OCI-LY7 (cell line): ENCODE data around the gene SELENBP1. TPM values are rescaled to one million over a fixed set of nuclear protein-coding genes. Genes with fewer than 3 reads are reported as not detected.

Source experiments
- BruUV-seq: library from RNA; stranded (reverse); fragments of 400-500 nt; replicated peaks from 2 replicates; lab custom pipeline; 2021; lab: Mats Ljungman, UMichigan
- CTCF ChIA-PET: fragments of 300-600 bp; sonication (Branson Sonifier 250); formaldehyde crosslinking; loops from one replicate; lab custom pipeline; 2022; ENCODE audit warnings: antibody characterized with exemption; ENCODE audit not compliant: unreplicated experiment; lab: Charles Lee
- POLR2A ChIA-PET: fragments of 300-600 bp; sonication (Branson Sonifier 250); formaldehyde crosslinking; loops from one replicate; lab custom pipeline; 2022; ENCODE audit warnings: antibody characterized with exemption; lab: Charles Lee
- DNase-seq: peaks from one replicate; pipeline ENCODE4 v3.0.0-alpha.2; 2015; ENCODE audit warnings: low spot score
- H2AFZ ChIP-seq: fragments of 200-600 bp; sonication (generic), shearing (Covaris generic); 2 replicates; pipeline ENCODE4 v1.6.1; 2014; ENCODE audit warnings: mild to moderate bottlenecking, antibody characterized with exemption, low read length, moderate library complexity
- H3K27ac ChIP-seq: fragments of 200-600 bp; sonication (generic); 2 replicates; pipeline ENCODE4 v1.5.1; 2014; ENCODE audit warnings: mixed run types, low read depth, mild to moderate bottlenecking, moderate library complexity, low read length, inconsistent platforms; ENCODE audit not compliant: poor library complexity, severe bottlenecking
- H3K36me3 ChIP-seq: fragments of 200-600 bp; sonication (generic); 2 replicates; pipeline ENCODE4 v1.6.1; 2014; ENCODE audit warnings: mild to moderate bottlenecking, antibody characterized with exemption, low read length, moderate library complexity, mixed read lengths; ENCODE audit not compliant: insufficient read depth
- H3K4me1 ChIP-seq: fragments of 200-600 bp; sonication (generic); 2 replicates; pipeline ENCODE4 v1.5.1; 2014; ENCODE audit warnings: mild to moderate bottlenecking, low read length; ENCODE audit not compliant: insufficient read depth, poor library complexity, severe bottlenecking
- H3K4me2 ChIP-seq: fragments of 200-600 bp; sonication (generic); 2 replicates; pipeline ENCODE4 v1.6.1; 2014; ENCODE audit warnings: mild to moderate bottlenecking, low read length
- H3K4me3 ChIP-seq: fragments of 200-600 bp; sonication (generic); 2 replicates; pipeline ENCODE4 v1.5.1; 2014; ENCODE audit warnings: mild to moderate bottlenecking, low read depth, low read length; ENCODE audit not compliant: poor library complexity, severe bottlenecking
- H3K79me2 ChIP-seq: fragments of 200-600 bp; sonication (generic); 2 replicates; pipeline ENCODE4 v1.6.1; 2016; ENCODE audit warnings: low read depth, mild to moderate bottlenecking, low read length, moderate library complexity, mixed read lengths; ENCODE audit not compliant: insufficient read depth
- H3K9me2 ChIP-seq: fragments of 200-600 bp; sonication (generic); 2 replicates; pipeline ENCODE4 v1.6.1; 2016; ENCODE audit warnings: mild to moderate bottlenecking, low read length, mixed read lengths; ENCODE audit not compliant: insufficient read depth
- H3K9me3 ChIP-seq: fragments of 200-600 bp; sonication (generic); 2 replicates; pipeline ENCODE4 v1.6.1; 2014; ENCODE audit warnings: mild to moderate bottlenecking, mixed run types, low read length, mixed read lengths
- H4K20me1 ChIP-seq: fragments of 200-600 bp; sonication (generic); 2 replicates; pipeline ENCODE4 v1.6.1; 2014; ENCODE audit warnings: mild to moderate bottlenecking, antibody characterized with exemption, low read length, moderate library complexity, mixed read lengths; ENCODE audit not compliant: insufficient read depth
- CTCF ChIP-seq: fragments of 200-600 bp; sonication (generic); conservative IDR thresholded peaks from 2 replicates; pipeline ENCODE4 v1.5.1; 2014; ENCODE audit warnings: mild to moderate bottlenecking, antibody characterized with exemption, low read length, moderate library complexity, mixed read lengths
- EZH2phosphoT487 ChIP-seq: fragments of 200-600 bp; sonication (generic); IDR thresholded peaks from 2 replicates; pipeline ENCODE4 v1.6.1; 2018; ENCODE audit warnings: low read depth, borderline replicate concordance, mild to moderate bottlenecking, mixed run types, antibody characterized with exemption, low read length, moderate library complexity, mixed read lengths
- intact Hi-C: fragments of 100-400 bp; cut with micrococcal nuclease; formaldehyde crosslinking; loops from one replicate; pipeline ENCODE4 v1.10.0; 2022; ENCODE audit not compliant: unreplicated experiment
- total RNA-seq, 2 experiments: library from RNA; depleted of rRNA in 1 of 2; stranded (reverse); fragments of >200 nt in 1 of 2; shearing (Covaris generic) in 1 of 2; gene quantifications; 2 replicates each; pipeline ENCODE4 v1.2.3, GENCODE V29; 2014 to 2022

SELENBP1 gene
- total RNA-seq, 2 experiments from 2014 or later: not detected

- CTCF ChIA-PET: interaction anchor here (1.0 to 1.6 kb wide), 3 partner anchors 13 to 19 kb away, joined by 3 to 7 read pairs (median 4); partner anchors contain the start of gene RFX5
- POLR2A ChIA-PET: interaction anchor here (0.6 to 2.8 kb wide), 8 partner anchors 11 to 362 kb away, joined by 3 to 11 read pairs (median 3); partner anchors contain the start of gene ZNF687
- no peaks in the 10 kb centered on the region for H3K9me2 ChIP-seq
- H3K79me2 ChIP-seq: peaks cover 17% of the 10 kb centered on the region
- peaks cover 23% of the 10 kb centered on the region for H3K4me1 ChIP-seq
- no peaks in the 10 kb centered on the region for H3K9me3 ChIP-seq
- intact Hi-C loops: loop anchor here (5.0 kb wide), 1 partner anchor 46 kb away; the partner anchor contains the start of gene ZNF687
- H3K36me3 ChIP-seq: peaks cover 23% of the 10 kb centered on the region
- no TSS peak for BruUV-seq
- H3K4me3 ChIP-seq: peak overlapping the region; percentile 74
- no peaks in the 10 kb centered on the region for H4K20me1 ChIP-seq
- H2AFZ ChIP-seq: peak overlapping the region; percentile 85
- DNase-seq: peak; percentile 22
- peak overlapping the region; percentile 67 for H3K27ac ChIP-seq
- H3K4me2 ChIP-seq: peak overlapping the region; percentile 90
- TF ChIP-seq EZH2phosphoT487: no peak
- no peak for TF ChIP-seq CTCF
Measured at GRCh38 chr1:151327903-151328674, 44.4 kb downstream of the SELENBP1 start.

- Histone ChIP-seq H3K4me1 (peaks cover 23% of the 10 kb centered on the region), H3K79me2 (peaks cover 17% of the 10 kb centered on the region), H3K36me3 (peaks cover 28% of the 10 kb centered on the region), H3K4me3 (peak within 1 kb of the TSS; percentile 74), H3K9me3 (no peaks in the 10 kb centered on the region), H3K9me2 (no peaks in the 10 kb centered on the region), H3K27ac (peak within 1 kb of the TSS; percentile 67), H4K20me1 (no peaks in the 10 kb centered on the region), H2AFZ (peak within 1 kb of the TSS; percentile 85), H3K4me2 (peak within 1 kb of the TSS; percentile 90)
- intact Hi-C loops: loop anchor here (5.0 kb wide), 1 partner anchor 45 kb away; the partner anchor contains the start of gene ZNF687
- POLR2A ChIA-PET: interaction anchor here (0.6 to 2.8 kb wide), 13 partner anchors 9 to 363 kb away, joined by 3 to 11 read pairs (median 3); partner anchors contain the start of gene ZNF687
- TF ChIP-seq EZH2phosphoT487 (no peak), CTCF (no peak)
- DNase-seq: peak; percentile 97
- CTCF ChIA-PET: interaction anchor here (0.6 to 1.6 kb wide), 5 partner anchors 14 to 759 kb away, joined by 3 to 7 read pairs (median 4); partner anchors contain the start of gene RFX5
- BruUV-seq: no TSS peak
Measured at GRCh38 chr1:151327223-151327902, 45.1 kb downstream of the SELENBP1 start, which contains the start of gene PI4KB. TSS of gene PI4KB (minus strand) at chr1:151327416. CDS start at chr1:151316481, 10,935 bp downstream.
